GM18858 (cell line): ENCODE measurements around the gene SSH2.
"Not testable (repeated sequence)": the region's sequence is repeated elsewhere in the genome, so short reads cannot be mapped to it uniquely, and the experiment has no call there.

Experiments
- ATAC-seq: cut with Tn5 transposase; IDR thresholded peaks from one replicate; pipeline ENCODE4 v1.9.1; 2021; ENCODE audit not compliant: unreplicated experiment

The SSH2 gene

GRCh38 chr17:29782917-29783316, 147.1 kb downstream of the SSH2 start:
- no peak for ATAC-seq

- not testable (repeated sequence) for ATAC-seq
Measured at GRCh38 chr17:29779812-29780190, 150.2 kb downstream of the SSH2 start.

DNA sequence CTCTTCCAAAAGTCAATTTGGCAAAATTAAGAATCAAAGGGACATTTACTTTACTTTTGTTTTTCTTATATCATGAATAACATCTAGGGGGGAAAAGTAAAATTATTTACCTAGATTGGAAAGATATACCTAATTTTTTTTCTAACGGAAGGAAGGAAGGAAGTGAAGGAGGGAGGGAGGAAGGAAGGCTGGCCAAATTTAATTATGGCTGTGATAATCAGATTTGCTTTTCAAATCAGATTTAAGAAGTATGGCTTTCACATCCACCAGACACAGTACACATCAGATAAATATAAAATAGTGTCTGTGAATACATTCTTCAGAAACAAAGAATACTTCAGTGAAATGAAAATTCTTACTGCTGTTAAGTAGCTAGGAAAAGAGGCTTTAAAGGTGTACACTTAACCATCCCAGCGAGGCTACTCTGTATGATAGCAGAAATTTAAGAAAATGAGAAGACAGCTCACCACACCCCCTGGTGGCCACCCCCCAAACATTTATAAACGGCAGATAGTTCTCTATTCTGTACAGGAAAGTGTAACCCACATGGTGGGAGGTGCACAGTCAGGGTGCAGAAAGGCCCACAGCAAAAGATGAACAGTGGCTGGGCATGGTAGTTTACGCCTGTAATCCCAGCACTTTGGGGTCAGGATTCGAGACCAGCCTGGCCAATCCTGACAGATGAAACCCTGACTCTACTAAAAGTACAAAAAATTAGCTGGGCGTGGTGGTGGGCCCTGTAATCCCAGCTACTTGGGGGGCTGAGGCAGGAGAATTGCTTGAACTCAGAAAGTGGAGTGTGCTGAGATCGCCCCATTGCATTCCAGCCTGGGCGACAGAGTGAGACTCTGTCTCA, 150.8 kb downstream of the SSH2 start:
- ATAC-seq: no peak

- ATAC-seq: no peak
Measured at GRCh38 chr17:29777663-29778062, 152.4 kb downstream of the SSH2 start.

GRCh38 chr17:29776026-29776425, 154.0 kb downstream of the SSH2 start:
- ATAC-seq: no peak

- ATAC-seq: no peak
Measured at GRCh38 chr17:29772981-29773380, 157.0 kb downstream of the SSH2 start.

- ATAC-seq: no peak
Measured at GRCh38 chr17:29771546-29771945, 158.5 kb downstream of the SSH2 start.

GRCh38 chr17:29769225-29769624, 160.8 kb downstream of the SSH2 start:
- no peak for ATAC-seq

GRCh38 chr17:29766796-29767327, 163.2 kb downstream of the SSH2 start:
- no peak for ATAC-seq

GRCh38 chr17:29764748-29765147, 165.3 kb downstream of the SSH2 start:
- no peak for ATAC-seq

GRCh38 chr17:29764217-29764616, 165.8 kb downstream of the SSH2 start:
- ATAC-seq: no peak

- ATAC-seq: no peak
Measured at GRCh38 chr17:29763273-29763672, 166.8 kb downstream of the SSH2 start.

DNA sequence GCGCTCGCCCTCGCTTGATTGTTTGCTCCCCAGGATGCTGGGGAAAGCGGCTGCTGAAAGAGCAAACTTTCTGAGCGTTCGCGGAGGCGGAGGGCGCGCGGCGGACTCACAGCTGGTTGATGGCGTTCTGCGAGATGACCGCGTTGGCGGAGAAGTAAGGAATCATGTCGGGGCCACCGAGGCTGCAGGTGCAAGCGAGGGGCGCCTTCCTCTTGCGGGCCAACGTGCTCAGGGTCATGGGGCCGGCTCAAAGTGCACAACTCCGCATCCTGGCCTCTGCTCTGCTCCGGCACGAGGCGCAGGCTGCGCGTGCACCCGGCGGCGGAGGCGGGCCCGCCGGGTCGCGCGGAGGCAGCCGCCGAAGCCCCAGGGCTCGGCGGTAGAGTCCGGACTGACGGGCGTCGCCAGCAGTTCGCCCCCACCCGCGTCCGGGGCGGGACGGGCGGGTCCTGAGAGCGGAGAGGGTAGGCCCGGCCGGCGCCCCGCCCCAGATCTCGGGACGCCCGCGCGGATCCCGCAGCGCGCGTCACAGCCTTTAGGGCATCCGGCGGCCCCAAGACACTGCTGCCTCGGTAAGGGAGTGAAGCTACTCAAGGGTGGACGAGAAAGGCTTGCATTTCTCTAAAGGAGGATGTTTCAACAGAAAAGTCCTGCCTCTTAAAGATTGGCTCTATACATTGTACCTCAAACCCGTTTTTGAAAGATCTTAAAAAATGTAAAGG, 168.8 kb downstream of the SSH2 start:
- ATAC-seq: peak; percentile 57

DNA sequence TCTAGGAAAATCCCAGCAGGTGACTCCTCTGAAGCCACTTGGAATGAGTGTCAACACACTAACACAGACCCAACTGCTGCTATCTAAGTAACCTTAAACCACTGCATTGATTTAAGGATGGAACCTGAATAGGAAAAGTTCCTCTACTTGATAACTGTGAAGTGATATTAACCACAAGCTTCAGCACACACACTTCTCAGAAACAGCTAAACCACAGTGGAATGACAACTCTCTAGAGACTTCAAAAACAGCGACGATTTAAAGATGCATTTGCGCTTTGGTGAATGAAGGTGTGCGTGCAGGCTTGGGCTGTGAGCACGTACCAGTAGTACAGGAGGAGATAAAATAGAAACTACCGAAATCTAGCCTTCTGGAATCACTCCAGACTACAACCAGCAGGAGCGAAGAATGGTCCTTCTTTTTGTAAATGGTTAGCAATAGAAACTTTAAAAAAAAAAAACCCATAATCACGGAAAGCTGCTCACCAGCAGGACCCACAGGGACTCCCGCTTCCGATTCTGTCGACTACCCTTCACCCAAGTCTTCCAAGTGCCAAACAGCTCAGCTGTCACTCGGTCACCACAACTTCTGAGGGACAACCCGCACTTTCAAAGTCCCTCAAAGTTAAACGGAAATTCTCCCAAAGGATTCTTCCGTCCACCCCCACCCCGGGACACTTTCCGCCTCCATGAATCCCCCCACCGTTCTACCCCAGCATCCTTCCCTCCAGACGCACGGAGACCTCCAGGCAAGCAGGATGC, 169.6 kb downstream of the SSH2 start:
- no peak for ATAC-seq

GRCh38 chr17:29758255-29758654, 171.8 kb downstream of the SSH2 start:
- no peak for ATAC-seq

GRCh38 chr17:29757788-29758187, 172.2 kb downstream of the SSH2 start:
- ATAC-seq: no peak

GRCh38 chr17:29753845-29754439, 176.1 kb downstream of the SSH2 start:
- peak; percentile 49 for ATAC-seq

DNA sequence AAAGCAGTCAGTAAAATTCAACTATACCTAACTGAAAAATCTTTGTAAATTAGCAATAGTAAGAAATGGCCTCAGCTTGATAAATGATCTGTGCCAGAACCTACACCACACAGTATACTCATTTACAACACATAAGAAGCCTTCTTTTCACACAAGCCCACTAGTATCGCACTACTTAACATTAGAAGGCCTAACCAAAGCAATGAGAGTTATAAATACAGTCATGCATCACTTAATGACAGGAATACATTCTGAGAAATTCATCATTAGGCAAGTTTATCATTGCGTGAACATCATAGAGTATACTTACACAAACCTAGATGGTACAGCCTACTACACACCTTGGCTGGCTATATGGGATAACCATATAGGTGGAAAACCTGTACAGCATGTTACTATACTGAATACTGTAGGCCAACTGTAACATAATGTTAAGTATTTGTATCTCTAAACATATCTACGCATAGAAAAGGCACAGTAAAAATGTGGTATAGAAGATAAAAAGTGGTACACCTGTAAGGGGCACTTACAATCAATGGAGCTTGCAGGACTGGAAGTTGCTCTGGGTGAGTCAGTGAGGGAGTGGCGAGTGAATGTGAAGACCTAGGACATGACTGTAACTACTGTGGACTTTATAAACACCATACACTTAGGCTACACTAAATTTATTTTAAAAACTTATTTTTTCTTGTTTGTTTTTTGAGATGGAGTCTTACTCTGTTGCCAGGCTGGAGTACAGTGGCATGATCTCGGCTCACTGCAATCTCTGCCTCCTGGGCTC, 180.8 kb downstream of the SSH2 start:
- ATAC-seq: no peak

- ATAC-seq: no peak
Measured at GRCh38 chr17:29748400-29748799, 181.6 kb downstream of the SSH2 start.

GRCh38 chr17:29747660-29748059, 182.4 kb downstream of the SSH2 start:
- ATAC-seq: no peak
